HG03521 (cell line): ENCODE results near the gene SLC27A2.

Experiments used
- ATAC-seq: cut with Tn5 transposase; IDR thresholded peaks from one replicate; pipeline ENCODE4 v1.9.1; 2021; ENCODE audit warnings: mild to moderate bottlenecking, moderate library complexity; ENCODE audit not compliant: unreplicated experiment

Gene SLC27A2

GRCh38 chr15:50233192-50233736 is 51.3 kb downstream of the SLC27A2 start:
- no peak for ATAC-seq

- ATAC-seq = no peak
Measured at GRCh38 chr15:50234764-50235163, 52.8 kb downstream of the SLC27A2 start.

GRCh38 chr15:50235794-50236193 is 53.8 kb downstream of the SLC27A2 start:
- ATAC-seq = no peak

- ATAC-seq = no peak
Measured at GRCh38 chr15:50236433-50236832, 54.4 kb downstream of the SLC27A2 start.

GRCh38 chr15:50238255-50238654 is 56.3 kb downstream of the SLC27A2 start:
- ATAC-seq = no peak

- no peak for ATAC-seq
Measured at GRCh38 chr15:50241684-50242450, 59.9 kb downstream of the SLC27A2 start.

GRCh38 chr15:50244153-50244552 is 62.2 kb downstream of the SLC27A2 start:
- ATAC-seq = no peak

GRCh38 chr15:50244959-50245624 is 63.1 kb downstream of the SLC27A2 start:
- no peak for ATAC-seq

GRCh38 chr15:50246631-50247030 is 64.6 kb downstream of the SLC27A2 start:
- ATAC-seq = no peak

GRCh38 chr15:50247819-50248655 is 66.0 kb downstream of the SLC27A2 start:
- peak; percentile 93 for ATAC-seq

GRCh38 chr15:50248994-50249582 is 67.1 kb downstream of the SLC27A2 start:
- no peak for ATAC-seq

- no peak for ATAC-seq
Measured at GRCh38 chr15:50249704-50250103, 67.7 kb downstream of the SLC27A2 start.

GRCh38 chr15:50250760-50251394 is 68.9 kb downstream of the SLC27A2 start:
- ATAC-seq = no peak

GRCh38 chr15:50251638-50252182 is 69.7 kb downstream of the SLC27A2 start:
- ATAC-seq = no peak

GRCh38 chr15:50252556-50252955 is 70.6 kb downstream of the SLC27A2 start:
- no peak for ATAC-seq

- ATAC-seq = no peak
Measured at GRCh38 chr15:50256188-50257041, 74.4 kb downstream of the SLC27A2 start.

- ATAC-seq = no peak
Measured at GRCh38 chr15:50257332-50257731, 75.3 kb downstream of the SLC27A2 start.

- no peak for ATAC-seq
Measured at GRCh38 chr15:50257924-50258323, 75.9 kb downstream of the SLC27A2 start.

- ATAC-seq = no peak
Measured at GRCh38 chr15:50259276-50259675, 77.3 kb downstream of the SLC27A2 start.
